HUDEP-2 (cell line): ENCODE measurements around the gene ZSWIM6.

Source experiments
- DNase-seq, 76 experiments: peaks; one replicate each; lab custom pipeline; 2025; ENCODE audit not compliant: unreplicated experiment in 76 of 76; lab: John Stamatoyannopoulos, UW

Gene ZSWIM6

DNA sequence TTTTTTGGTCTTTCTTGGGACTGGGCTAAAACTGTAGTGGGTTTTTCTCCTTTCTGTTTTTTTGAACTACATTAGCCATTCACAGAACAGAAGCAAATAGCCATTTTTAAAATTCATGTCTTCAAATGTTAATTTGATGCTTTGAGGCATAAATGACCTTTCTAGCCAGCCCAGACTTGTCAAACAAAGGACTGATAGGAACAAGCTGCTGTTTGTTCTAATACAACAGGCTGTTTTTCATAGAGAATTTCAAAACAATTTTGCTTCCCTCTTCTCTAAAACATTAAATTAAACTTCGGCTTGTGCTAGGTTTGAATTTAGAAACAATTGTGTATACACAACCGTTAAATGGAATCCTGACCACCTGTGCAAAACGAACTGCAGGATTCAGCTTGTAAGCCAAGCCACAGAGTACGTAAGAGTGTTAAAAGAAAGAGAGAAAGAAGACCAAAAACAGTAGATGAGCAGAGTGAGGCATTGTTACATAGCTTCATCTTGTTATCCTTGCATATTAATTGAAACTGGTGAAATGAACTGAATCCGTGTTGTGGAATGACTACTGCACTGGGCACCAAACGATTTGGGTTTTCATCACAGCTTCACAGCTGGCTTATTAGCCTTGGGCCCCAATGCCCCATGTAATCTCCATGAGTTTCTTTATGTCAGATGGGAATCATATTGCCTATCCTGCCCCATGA lies 100.0 kb downstream of the ZSWIM6 start:
- DNase-seq, result no peak

DNA sequence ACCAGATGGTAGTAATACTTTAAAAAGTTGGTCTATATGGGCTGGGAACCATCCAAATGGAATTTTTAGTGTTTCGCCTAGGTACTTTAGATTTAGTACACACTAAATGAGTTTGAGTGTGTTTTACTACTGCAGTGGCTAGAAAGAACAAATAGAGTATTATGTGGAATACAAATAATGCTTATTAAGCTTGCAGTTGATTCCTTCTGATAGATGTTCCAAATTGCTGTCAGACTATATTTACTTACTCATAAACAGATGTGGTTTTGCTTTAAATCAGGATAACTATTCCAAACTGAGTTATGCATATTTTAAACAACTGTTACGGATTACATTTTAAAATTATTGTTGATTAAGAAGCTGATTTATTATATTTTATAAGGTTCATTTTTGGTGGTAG lies 103.3 kb downstream of the ZSWIM6 start:
- DNase-seq, result no peak

DNA sequence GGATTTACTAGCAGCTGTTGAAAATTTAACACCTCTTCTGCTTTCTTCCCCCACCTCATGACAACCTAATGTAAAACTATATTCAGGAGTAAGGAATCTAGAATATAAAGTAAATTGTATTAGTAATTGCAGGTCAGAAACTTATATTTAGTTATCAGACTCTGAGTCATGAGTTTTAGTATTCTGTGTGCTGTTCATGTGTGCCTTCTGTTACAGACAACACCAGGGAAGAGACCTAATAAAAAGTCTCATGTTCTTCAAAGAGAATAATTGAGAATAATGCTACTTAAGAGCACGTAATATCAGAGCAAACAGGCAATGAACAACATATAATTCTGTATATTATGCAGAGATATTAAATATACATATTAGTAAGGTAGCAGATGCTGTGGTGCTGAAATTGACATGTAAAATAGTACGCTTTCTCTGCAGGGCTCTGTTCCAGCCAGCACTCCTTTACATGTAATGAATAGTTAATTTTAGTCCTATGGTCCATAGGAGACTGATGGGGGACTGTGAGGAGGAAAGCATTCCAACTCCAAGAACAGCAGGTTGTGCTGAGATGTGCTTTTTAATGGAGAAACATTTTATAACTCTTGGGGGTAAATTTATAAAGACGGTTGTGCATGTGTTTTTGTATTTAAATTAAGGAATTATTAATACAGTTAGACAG lies 106.4 kb downstream of the ZSWIM6 start:
- no peak for DNase-seq

DNA sequence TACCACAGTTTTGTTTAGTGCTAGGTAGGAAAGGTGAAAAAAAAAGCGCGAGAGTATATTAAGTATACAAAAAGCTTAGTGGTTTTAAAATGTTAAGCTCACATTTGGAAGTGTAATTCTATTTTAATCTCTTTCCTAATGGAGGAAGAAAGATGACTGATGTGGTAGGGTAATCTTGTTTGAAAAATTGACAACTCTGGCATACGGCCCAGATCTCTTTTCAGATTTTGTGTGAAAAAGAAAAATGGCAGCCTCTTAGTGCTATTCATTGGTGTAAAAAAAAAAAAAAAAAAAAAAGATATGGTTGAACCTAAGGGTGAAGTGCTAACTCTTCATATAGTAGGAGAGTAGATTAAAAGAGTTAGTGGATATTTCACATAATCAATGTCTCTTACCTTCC lies 108.0 kb downstream of the ZSWIM6 start:
- no peak for DNase-seq

DNA sequence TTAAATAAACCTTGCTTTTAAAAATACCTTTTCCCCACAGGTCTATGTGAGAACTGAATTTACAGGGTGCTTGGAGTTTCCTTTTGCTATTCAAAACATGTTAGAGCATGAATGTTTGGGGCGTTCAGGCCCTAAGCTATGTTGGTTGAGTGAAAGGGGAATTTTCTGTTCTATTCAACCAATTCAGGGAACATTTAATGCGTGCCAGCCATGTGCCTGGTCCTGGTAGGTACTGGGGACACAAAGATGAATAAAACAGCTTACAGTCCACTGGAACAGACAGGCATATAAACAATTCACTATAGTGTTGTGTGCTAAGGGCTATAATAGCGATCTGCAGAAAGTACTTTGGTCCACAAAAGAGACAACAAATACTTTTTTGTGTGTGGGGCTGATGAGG lies 108.5 kb downstream of the ZSWIM6 start:
- DNase-seq, result no peak

DNA sequence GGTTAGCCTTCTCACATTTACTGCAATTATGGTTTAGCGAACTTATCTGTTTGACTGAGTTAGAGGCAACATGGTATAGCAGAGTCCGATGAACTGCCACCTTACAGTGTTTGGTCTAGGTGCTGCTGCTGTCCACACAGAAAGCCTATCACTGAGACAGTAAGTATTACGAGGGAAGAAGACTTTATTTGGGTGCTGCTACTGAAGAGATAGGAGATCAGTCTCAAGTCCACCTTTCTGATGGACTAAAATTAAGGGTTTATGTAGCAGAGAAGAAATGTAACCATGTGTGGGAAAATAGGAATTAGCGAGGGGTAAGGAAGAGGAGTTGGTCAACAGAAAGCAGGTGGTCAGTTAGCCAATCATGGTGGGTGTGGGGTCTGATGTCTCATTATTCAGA lies 109.7 kb downstream of the ZSWIM6 start:
- DNase-seq, result no peak

DNA sequence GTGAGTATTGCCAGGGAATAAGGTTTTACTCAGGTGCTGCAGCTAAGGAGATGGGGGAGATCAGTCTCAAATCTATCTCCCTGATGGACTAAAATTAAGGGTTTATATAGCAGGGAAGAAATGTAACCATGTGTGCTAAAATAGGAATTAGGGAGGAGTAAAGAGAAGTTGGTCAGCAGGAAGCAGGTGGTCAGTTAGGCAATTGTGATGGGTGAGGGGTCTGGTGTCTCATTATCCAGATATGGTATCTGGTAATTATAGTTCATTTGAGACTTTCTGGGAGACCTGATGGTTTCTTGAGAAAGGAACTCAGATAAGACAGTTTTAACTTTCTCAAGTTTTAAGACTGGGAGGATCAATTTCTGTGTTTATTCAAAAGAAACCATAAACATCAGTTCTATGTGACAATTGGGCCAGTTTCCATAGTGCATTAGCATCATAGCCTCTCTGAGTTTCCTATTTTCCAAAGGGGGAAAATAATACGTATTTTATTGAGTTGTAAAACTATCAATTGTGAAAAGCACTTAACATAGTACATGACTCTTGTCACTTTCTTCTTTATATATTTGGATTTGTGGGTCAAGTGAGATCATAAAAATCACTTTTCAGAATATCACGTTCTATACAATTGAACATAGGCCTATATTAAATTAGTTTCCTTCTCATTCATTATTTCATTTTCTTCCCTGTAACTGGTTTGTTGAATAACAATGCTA lies 115.9 kb downstream of the ZSWIM6 start:
- no peak for DNase-seq

DNA sequence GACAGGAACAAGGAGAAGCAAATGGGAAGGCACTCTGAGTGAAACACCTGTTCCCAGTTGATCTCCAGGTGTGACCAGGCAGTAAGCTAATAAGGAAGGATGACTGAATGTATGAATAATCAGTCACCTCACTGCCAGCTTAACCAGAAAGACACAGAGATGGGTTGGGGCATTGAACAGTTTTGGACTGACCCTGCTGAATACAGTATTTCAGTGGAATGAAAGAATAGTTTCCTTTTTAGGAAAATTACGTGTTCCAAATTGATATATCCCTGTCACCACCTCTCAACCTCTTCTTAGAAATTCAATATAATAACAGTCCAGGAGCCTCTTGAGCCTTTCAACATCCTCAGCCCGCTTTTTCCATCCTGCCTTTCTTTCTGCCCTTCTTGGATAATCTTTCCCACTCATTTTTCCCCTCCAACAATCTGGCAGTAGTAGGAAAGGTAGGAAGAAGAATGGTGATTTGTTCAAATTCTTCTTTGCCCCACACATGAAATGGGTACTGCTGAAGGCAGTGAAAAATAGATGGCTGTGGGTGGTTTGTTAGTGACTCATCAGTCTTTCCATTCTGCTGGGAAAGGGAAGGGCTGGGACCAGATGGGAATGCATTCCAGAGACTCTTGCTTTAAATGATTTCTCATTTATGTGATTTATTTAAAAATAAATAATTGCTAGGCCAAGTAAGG lies 117.9 kb downstream of the ZSWIM6 start:
- no peak for DNase-seq

DNA sequence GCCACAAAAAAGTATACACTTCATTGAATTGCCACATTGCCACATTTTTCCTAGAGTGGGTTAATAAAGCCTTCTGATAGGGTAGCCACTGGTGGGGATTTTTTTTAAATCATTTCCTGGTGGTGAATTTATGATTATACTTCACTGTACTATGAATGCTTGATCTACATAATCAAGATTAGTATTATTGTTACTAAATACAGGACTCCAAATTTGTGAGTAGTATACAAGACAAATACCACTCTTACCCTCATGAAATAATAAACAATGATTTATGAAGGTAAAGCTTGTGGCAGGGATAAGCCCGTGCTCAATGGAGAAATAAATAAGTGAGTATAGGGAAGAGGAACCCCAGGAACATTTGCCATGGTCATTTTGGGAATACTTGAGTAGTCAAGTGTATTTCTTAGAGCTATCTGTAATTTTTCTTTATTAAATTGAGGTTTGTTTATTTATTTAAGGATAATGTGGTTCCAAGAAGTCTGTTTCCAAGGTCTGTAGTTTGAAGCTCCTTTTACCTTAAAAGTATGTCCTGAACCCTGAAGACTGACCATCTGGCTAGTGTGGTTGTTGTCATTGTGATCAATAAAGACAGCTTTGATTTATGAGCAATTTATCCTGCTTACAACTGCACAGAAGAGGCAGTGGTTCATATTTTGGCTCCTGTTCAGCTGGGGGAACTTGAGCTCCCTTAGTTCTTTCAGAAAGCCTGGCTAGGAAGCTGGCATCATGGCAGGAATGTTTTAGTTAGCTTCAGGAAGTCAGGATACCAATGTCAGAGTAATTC lies 118.6 kb downstream of the ZSWIM6 start:
- no peak for DNase-seq

DNA sequence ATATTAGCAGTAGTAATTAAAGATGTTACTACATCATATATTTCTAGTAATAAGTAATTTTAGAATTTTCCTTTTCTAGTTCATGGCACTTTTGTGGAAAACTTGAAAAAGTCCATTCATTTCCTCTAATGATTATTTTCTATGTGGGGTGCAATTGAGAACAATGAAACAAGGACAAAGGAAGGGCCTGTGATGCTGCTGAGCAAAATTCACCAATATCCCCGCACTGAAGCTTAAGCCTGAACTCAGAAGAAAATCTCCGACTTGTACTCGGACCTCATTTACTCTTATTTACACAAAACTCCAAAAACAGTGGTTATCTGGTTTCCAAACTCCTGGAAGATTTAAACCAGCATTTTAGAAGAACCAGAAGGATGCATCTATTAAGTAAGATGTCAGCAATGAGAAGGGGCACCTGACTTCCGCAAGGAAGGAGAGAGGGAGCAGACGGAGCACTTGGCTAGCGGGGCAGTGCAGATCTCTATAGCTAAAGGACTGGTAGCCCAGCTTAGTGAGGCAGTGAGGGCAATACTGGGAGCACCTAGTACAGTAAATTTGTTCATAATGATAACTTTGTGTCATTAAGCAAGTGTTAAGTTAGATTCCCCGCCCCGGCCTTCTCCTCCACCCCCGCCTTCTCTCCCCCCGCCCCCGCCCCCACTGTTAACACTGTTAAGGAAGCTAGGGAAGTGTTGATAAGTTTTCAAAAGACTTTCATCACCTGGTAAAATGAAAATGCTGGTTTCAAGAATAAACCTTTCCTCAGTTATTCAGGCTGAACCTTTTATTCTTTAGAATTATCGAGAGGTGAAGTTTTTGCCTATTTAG lies 123.3 kb downstream of the ZSWIM6 start:
- no peak for DNase-seq

DNA sequence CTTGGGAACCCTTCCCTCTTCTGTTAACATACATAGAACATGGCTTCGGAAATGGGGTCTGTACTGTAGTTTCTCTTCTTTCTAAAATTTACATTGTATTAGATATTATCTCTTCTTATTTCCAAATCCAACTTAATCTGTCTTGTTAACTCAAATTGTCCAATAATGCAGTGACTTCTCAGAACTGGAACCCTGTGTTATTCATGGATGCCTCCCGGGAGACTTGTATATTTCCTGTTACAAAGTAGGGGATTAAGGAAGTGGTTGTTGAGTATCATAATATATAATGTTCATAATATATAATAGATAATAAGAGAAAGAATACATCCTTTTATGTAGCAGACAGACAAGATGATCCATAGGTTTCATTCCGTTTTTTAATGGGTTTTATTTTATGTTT lies 128.4 kb downstream of the ZSWIM6 start:
- no peak for DNase-seq

DNA sequence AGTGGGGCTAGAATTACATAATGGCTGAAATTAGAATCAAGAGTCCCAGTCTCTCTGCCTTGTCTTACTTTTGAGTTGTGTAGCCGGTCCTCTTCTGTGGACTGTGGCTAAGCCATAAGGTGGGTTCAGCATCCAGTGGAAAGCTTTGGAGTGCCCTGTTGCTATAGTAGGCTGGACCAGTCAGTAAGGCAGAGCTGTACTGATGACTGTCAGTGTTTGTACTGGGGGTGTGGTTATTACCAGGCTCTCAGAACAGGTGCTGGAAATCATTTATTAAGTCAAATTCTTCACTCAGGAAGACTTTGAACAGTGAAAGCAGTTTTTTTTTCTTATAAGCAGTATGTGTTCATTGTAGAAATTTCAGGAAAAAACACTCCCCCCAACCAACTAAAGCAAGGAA lies 129.4 kb downstream of the ZSWIM6 start:
- DNase-seq, result no peak

DNA sequence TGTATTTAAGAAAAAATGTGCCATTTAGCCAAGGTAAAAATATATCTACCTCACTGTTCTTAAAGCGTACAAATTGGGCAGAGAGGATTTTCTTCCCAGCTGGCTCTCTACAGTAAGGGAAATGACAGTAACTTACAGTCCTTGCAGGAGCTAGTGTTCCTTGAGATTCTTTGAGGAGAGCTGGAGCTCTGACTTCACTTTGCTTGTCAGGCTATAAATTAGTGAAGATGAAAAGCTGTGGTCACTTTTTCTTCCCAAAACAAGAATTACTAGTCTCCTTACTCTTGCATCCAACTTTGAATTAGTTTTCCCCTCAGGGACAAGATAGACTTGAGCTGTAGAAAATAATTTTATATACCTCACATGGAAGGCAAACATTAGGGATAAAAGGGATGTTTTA lies 129.9 kb downstream of the ZSWIM6 start:
- no peak for DNase-seq

DNA sequence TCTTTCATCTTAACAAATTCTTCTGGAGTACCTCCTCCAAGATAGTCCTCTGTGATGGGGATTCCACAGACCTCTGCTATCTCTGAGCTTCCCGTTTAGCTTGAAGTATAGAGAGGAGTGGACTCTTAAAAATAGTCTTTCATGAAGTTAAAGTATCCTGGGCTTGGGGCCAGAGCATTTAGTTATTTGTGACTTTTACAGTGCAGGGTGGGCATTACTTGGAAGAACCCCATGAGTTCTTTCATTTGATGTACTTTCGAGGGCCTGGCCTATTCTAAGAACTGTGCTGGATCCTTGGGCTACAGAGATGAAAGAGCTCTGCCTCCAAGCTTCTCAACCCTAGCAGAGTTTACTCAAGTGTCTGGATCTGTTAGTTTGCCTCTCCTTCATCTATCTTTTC lies 131.5 kb downstream of the ZSWIM6 start:
- no peak for DNase-seq

DNA sequence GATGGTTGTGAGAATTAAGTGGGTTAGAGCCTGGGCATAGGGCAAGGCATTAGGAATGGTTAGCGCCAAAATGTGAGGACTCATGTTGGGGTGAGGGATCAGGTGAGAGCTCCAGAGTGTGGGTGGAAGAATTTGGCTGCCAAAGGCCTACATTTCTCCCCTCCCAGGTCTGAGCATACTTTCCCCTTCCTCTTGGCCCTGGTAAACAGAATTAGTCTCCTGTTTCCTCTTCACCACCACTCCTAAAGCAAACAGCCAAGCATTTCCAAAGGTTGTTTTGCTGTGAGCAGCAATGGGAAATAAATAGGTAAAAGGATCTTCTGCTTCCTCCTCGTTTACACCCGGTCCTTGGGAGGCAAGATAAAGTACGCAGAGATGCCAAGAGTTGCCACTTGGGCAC lies 132.5 kb downstream of the ZSWIM6 start:
- no peak for DNase-seq

DNA sequence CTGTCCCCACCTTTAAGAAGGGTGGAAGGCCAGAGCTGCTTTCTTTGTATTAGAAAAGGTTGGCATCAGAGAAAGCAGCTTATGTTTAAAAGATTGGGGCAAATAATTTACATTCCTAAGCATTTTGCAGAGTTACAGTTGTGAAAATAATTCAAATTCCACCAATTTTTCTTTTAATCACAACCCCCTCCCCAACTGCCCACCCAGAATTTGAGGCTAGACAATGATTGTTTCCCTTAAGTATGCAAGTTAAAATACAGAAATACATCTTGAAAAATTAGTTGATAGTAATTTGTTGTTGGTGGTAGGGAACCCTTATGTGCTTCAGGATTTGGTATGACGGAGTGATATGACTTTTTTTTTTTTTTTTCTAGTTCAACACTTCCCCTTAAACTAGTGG lies 133.0 kb downstream of the ZSWIM6 start:
- no peak for DNase-seq

DNA sequence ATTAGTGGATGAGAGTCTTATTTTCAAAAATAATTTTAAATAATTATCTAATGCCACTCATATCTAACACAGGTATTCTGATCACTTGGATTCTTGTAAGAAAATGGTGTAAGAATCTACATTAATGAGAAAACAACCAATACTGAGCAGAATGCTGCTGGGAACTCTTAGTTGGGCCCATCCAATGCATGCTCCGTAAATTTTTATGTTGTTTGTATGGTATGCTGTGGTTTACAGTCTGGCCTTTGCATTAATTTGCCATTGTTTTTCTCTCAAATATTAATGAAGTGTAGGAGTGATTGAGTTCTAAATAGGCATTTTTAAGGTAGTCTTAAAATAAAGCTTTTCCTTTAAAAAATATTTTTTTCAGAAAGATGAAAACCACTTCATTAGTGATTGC lies 133.4 kb downstream of the ZSWIM6 start:
- DNase-seq, result no peak

DNA sequence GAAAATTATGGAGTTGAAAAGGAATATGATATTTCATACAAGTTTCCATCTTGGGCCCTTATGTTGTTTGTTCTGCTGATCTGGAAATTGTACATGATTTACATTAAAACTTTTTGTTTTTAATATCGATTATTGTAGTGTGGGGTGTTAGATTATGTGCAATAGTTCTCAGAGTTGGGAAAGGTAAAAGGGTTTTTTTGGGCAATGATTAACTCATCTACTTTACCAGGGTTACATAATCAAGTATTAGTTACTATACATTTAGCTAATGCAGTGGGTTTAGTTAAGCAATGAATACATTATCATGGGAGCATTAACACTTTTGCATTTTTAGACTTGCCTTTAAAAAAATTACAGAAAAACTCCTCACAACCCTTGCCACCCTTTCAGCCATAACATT lies 134.0 kb downstream of the ZSWIM6 start:
- no peak for DNase-seq

DNA sequence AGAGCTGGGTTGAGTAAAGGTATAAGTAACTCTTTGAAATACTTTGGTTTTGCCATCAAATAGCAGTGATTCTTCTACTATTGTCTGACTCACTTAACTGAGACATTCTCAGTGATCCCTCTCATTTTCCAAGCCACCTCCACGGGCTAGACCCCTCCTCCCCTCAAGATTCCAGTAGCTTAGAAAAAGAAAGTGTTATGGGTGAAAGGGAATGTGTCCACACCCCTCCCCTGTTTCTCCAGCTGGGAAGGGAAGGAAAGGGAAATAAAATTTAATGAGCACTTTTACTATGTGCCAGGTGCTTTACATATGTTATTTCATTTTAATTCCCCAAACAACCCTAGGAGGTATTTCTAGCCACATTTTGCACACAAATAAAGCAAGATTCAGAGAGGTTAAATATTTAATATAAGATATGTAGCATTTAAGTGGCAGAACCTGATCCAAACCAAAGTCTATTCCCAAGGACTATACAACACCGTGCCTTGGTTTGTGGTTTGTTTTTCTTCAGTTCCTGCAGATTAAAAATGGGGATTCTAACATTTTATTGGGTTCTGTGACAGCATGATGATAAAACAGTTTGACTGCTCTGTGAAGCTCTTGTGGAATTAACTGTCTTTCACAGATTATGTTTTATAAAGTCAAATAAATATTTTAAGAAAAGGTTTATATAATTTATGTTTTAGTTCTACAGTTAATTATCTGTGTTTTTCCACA lies 135.9 kb downstream of the ZSWIM6 start:
- DNase-seq, result no peak
